Liver (tissue), 9 donors: ENCODE results near the gene KLK15. TPM values are rescaled to one million over a fixed set of nuclear protein-coding genes. Genes with fewer than 3 reads are reported as not detected.

Experiments
- DNase-seq: peaks from one replicate; pipeline ENCODE4 v3.0.0-alpha.2; 2017; ENCODE audit warnings: low spot score
- H3K27ac ChIP-seq, 2 donors: one replicate each; pipeline ENCODE4 v1.7.0; 2013; ENCODE audit warnings: inconsistent platforms in 2 of 2, low read length in 2 of 2, control low read depth in 1 of 2, low read depth in 1 of 2, mild to moderate bottlenecking in 1 of 2
- H3K27me3 ChIP-seq, 4 donors: one replicate each; pipeline versions ENCODE4 v1.6.1 to v1.7.0; 2013; ENCODE audit warnings: low read length in 3 of 4, inconsistent platforms in 1 of 4, mild to moderate bottlenecking in 1 of 4, moderate library complexity in 1 of 4; ENCODE audit not compliant: control insufficient read depth in 4 of 4, insufficient read depth in 4 of 4
- H3K36me3 ChIP-seq, 4 donors: one replicate each; pipeline versions ENCODE4 v1.6.1 to v1.7.0; 2013; ENCODE audit warnings: low read length in 3 of 4, mild to moderate bottlenecking in 3 of 4, low read depth in 1 of 4, moderate library complexity in 1 of 4; ENCODE audit not compliant: control insufficient read depth in 4 of 4, insufficient read depth in 3 of 4
- H3K4me1 ChIP-seq, 4 donors: one replicate each; pipeline versions ENCODE4 v1.6.1 to v1.7.0; 2013; ENCODE audit warnings: low read length in 3 of 4, mild to moderate bottlenecking in 3 of 4, moderate library complexity in 1 of 4; ENCODE audit not compliant: control insufficient read depth in 4 of 4, insufficient read depth in 4 of 4
- H3K4me3 ChIP-seq, 3 donors: one replicate each; pipeline versions ENCODE4 v1.6.1 to v1.7.0; 2013; ENCODE audit warnings: low read length in 3 of 3, control low read depth in 1 of 3, low read depth in 1 of 3, mild to moderate bottlenecking in 1 of 3
- H3K9ac ChIP-seq, 2 donors: one replicate each; pipeline ENCODE4 v1.7.0; 2013; ENCODE audit warnings: low read length in 2 of 2, mild to moderate bottlenecking in 2 of 2, moderate library complexity in 2 of 2, control low read depth in 1 of 2, low read depth in 1 of 2
- H3K9me3 ChIP-seq, 4 donors: one replicate each; pipeline versions ENCODE4 v1.6.1 to v1.7.0; 2013; ENCODE audit warnings: low read length in 3 of 4; ENCODE audit not compliant: control insufficient read depth in 4 of 4
- ATF3 ChIP-seq: IDR thresholded peaks from 2 replicates; pipeline ENCODE4 v1.6.1; 2016; ENCODE audit warnings: antibody characterized with exemption
- CTCF ChIP-seq: fragments of 150-350 bp; IDR thresholded peaks from 2 replicates; pipeline ENCODE4 v1.5.1; 2017; ENCODE audit warnings: improper control_type of control experiment, low read depth, low read length; ENCODE audit not compliant: missing input control
- EGR1 ChIP-seq, 2 donors: IDR thresholded peaks; 2 replicates each; pipeline ENCODE4 v1.6.1; 2016 to 2018; ENCODE audit warnings: antibody characterized with exemption in 2 of 2, low read depth in 2 of 2
- FOXA1 ChIP-seq: IDR thresholded peaks from 2 replicates; pipeline ENCODE4 v1.6.1; 2016; ENCODE audit warnings: antibody characterized with exemption
- FOXA2 ChIP-seq: IDR thresholded peaks from 2 replicates; pipeline ENCODE4 v1.6.1; 2016; ENCODE audit warnings: antibody characterized with exemption
- GABPA ChIP-seq, 2 donors: IDR thresholded peaks in 1 of 2; conservative IDR thresholded peaks in 1 of 2; 2 replicates each; pipeline ENCODE4 v1.6.1; 2016; ENCODE audit warnings: antibody characterized with exemption in 2 of 2, mild to moderate bottlenecking in 1 of 2, moderate library complexity in 1 of 2
- HNF4A ChIP-seq, 2 donors: conservative IDR thresholded peaks; 2 replicates each; pipeline ENCODE4 v1.6.1; 2016; ENCODE audit warnings: antibody characterized with exemption in 2 of 2, mild to moderate bottlenecking in 2 of 2
- HNF4G ChIP-seq: IDR thresholded peaks from 2 replicates; pipeline ENCODE4 v1.6.1; 2016; ENCODE audit warnings: antibody characterized with exemption
- JUND ChIP-seq, 2 donors: IDR thresholded peaks; 2 replicates each; pipeline ENCODE4 v1.6.1; 2016; ENCODE audit warnings: antibody characterized with exemption in 2 of 2
- MAX ChIP-seq: IDR thresholded peaks from 2 replicates; pipeline ENCODE4 v1.6.1; 2016; ENCODE audit warnings: antibody characterized with exemption
- NR2F2 ChIP-seq: IDR thresholded peaks from 2 replicates; pipeline ENCODE4 v1.6.1; 2016; ENCODE audit warnings: antibody characterized with exemption
- RAD21 ChIP-seq, 2 donors: IDR thresholded peaks; 2 replicates each; pipeline ENCODE4 v1.6.1; 2016; ENCODE audit warnings: antibody characterized with exemption in 2 of 2, mild to moderate bottlenecking in 2 of 2
- REST ChIP-seq: IDR thresholded peaks from 2 replicates; pipeline ENCODE4 v1.6.1; 2016; ENCODE audit warnings: antibody characterized with exemption, mild to moderate bottlenecking
- RXRA ChIP-seq, 2 donors: IDR thresholded peaks; 2 replicates each; pipeline ENCODE4 v1.6.1; 2017 to 2018; ENCODE audit warnings: antibody characterized with exemption in 2 of 2, mild to moderate bottlenecking in 1 of 2
- SP1 ChIP-seq: IDR thresholded peaks from 2 replicates; pipeline ENCODE4 v1.6.1; 2018; ENCODE audit warnings: antibody characterized with exemption, mild to moderate bottlenecking
- TAF1 ChIP-seq: conservative IDR thresholded peaks from 2 replicates; pipeline ENCODE4 v1.6.1; 2016; ENCODE audit warnings: antibody characterized with exemption, mild to moderate bottlenecking
- YY1 ChIP-seq: IDR thresholded peaks from 2 replicates; pipeline ENCODE4 v1.6.1; 2016; ENCODE audit warnings: antibody characterized with exemption, mild to moderate bottlenecking
- ZBTB33 ChIP-seq: IDR thresholded peaks from 2 replicates; pipeline ENCODE4 v1.6.1; 2016; ENCODE audit warnings: antibody characterized with exemption
- WGBS: extraction: QIAGEN DNeasy Blood & Tissue Kit; methylation state at CpG from one replicate; pipeline ENCODE4 v1.1.7; 2013; 5-methylcytosine and 5-hydroxymethylcytosine counted together
- polyA plus RNA-seq, 2 donors: library from polyadenylated mRNA; stranded (reverse) in 1 of 2; unstranded in 1 of 2; fragments of 200-250 nt in 1 of 2; fragments of >200 nt in 1 of 2; fragmentation: Nextera tagmentation in 1 of 2; extraction: Ambion mirVana in 1 of 2; gene quantifications; one replicate each; pipeline versions ENCODE4 v1.2.1 to v1.2.3, GENCODE V29; 2013 to 2015
- total RNA-seq, 2 donors: library from RNA; depleted of rRNA; stranded (reverse); fragments of >200 nt; gene quantifications; one replicate each; pipeline ENCODE4 v1.2.3, GENCODE V29; 2014
- donor health status: healthy.
- donor health status: healthy.
- donor health status: healthy.
- donor health status: healthy.
- donor health status: healthy.

KLK15 gene
- total and polyA plus RNA-seq, 4 donors: not detected

GRCh38 chr19:50844296-50844935, 11.0 kb upstream of the KLK15 start:
- Histone ChIP-seq H3K9ac (no peak overlapping the region), H3K36me3 (no peaks in the 10 kb centered on the region), H3K27ac (no peak overlapping the region), H3K9me3 (peaks cover 0 to 12% (median 2%) of the 10 kb centered on the region in 4 donors), H3K4me1 (no peaks in the 10 kb centered on the region), H3K27me3 (no peaks in the 10 kb centered on the region), H3K4me3 (no peak overlapping the region)
- no peak for DNase-seq
- TF ChIP-seq EGR1 (IDR thresholded peaks at IDR 0.05; ENCODE audit: low read depth in 2 of 2): no peak
- TF ChIP-seq MAX: no peak
- no peak for TF ChIP-seq SP1
- TF ChIP-seq CTCF: no peak
- TF ChIP-seq FOXA2: no peak
- TF ChIP-seq ZBTB33: no peak
- no peak for TF ChIP-seq HNF4G
- no peak for TF ChIP-seq HNF4A (conservative IDR thresholded peaks at IDR 0.05)
- no peak for TF ChIP-seq RXRA (IDR thresholded peaks at IDR 0.05)
- TF ChIP-seq GABPA (IDR thresholded peaks at IDR 0.05 in 1 of 2, conservative IDR thresholded peaks at IDR 0.05 in 1 of 2): no peak
- TF ChIP-seq TAF1: no peak
- no peak for TF ChIP-seq ATF3
- no peak for TF ChIP-seq RAD21 (IDR thresholded peaks at IDR 0.05)
- no peak for TF ChIP-seq NR2F2
- no peak for TF ChIP-seq REST
- no peak for TF ChIP-seq JUND (IDR thresholded peaks at IDR 0.05)
- TF ChIP-seq YY1: no peak
- no peak for TF ChIP-seq FOXA1
- 56% methylated on average over 8 of the region's 8 CpGs for WGBS
